T-helper 17 cell (primary cell): ENCODE measurements around the gene CCDC137. TPM values are rescaled to one million over a fixed set of nuclear protein-coding genes. Genes with fewer than 3 reads are reported as not detected.

Experiments
- ATAC-seq: fragments of 150-1000 bp; cut with Tn5 transposase; 2 replicates; pipeline ENCODE4 v1.10.0; 2021; ENCODE audit warnings: mild to moderate bottlenecking, moderate library complexity
- DNase-seq, 3 donors: peaks; one replicate each; pipeline versions ENCODE4 v3.0.0 to v3.0.0-alpha.2; 2020 to 2021
- H3K9me3 ChIP-seq: one replicate; pipeline ENCODE4 v1.7.0; 2013; ENCODE audit warnings: low read length, mild to moderate bottlenecking; ENCODE audit not compliant: control insufficient read depth, poor library complexity, severe bottlenecking
- H3K27ac Mint-ChIP-seq: one replicate; pipeline ENCODE4 v1.8.0; 2022; ENCODE audit warnings: mild to moderate bottlenecking, moderate library complexity, mixed read lengths
- H3K27me3 Mint-ChIP-seq: one replicate; pipeline ENCODE4 v1.8.0; 2022; ENCODE audit warnings: mixed read lengths
- H3K36me3 Mint-ChIP-seq: one replicate; pipeline ENCODE4 v1.8.0; 2022; ENCODE audit warnings: low read depth, mixed read lengths
- H3K4me1 Mint-ChIP-seq: one replicate; pipeline ENCODE4 v1.8.0; 2022; ENCODE audit warnings: mild to moderate bottlenecking, mixed read lengths
- H3K4me3 Mint-ChIP-seq: one replicate; pipeline ENCODE4 v1.8.0; 2022; ENCODE audit warnings: mild to moderate bottlenecking, moderate library complexity, mixed read lengths
- total RNA-seq, 4 donors: library from RNA in 2 of 4; stranded (reverse) in 2 of 4; gene quantifications; one replicate each; pipeline ENCODE4 v1.2.3 and lab custom pipeline; 2022 to 2026

CCDC137 gene
- total RNA-seq, 2 donors from 2014 or later, result 15.0 to 18.4 TPM

DNA sequence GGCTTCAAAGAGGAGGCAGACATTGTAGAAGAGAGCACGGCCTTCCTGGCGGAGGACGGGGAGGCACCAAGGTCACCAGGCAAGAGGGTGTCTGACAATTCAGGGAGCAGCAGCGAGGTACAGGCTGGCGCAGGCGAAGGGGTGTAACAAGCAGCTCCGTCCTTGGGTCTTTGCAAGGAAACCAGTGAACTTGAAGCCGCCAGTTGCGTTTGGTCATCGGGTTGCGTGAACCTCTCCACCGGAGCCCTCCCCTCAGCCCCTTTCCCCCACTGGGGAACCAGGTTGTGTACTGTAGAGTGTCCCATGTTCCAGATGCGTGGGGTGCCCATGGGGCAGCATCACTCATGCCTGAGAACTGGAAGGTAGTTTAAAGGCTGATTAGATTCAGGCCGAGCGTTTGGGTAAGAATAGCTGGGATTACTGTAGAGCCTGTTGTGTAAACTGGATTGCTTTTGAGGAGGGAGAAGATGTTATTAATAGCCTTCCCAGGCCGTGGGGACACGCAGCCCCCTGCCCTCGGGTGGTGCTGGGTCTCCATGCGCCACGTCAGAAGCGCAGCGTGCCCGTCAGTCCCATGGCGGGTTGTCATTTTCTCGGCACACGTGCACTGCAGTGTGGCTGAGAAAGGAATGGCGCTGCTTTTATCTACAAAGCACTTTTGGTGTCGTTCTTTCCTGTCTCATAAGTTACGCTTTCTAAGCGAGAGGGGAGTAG is 39.1 kb downstream of the CCDC137 start:
- H3K36me3 Mint-ChIP-seq, result peaks cover 2% of the 10 kb centered on the region
- no peak for ATAC-seq
- no peak for DNase-seq
- H3K27ac Mint-ChIP-seq, result no peak overlapping the region
- H3K4me3 Mint-ChIP-seq, result no peak overlapping the region
- no peaks in the 10 kb centered on the region for H3K27me3 Mint-ChIP-seq
- peaks cover 16% of the 10 kb centered on the region for H3K4me1 Mint-ChIP-seq
- H3K9me3 ChIP-seq, result no peaks in the 10 kb centered on the region

DNA sequence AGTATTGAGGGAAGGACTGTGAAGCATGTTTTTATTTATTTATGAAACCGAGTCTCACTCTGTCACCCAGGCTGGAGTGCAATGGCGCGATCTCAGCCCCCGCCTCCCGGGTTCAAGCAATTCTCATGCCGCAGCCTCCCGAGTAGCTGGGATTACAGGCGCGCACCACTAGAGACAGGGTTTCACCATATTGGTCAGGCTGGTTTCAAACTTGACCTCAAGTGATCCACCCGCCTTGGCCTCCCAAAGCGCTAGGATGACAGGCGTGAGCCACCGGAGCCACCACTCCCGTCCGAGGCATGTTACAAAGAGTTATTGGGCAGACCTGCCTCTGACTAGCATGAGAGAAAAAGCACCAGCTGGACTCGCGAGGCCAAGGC is 39.7 kb downstream of the CCDC137 start:
- Mint-ChIP-seq H3K4me1 (peaks cover 16% of the 10 kb centered on the region), H3K4me3 (peak overlapping the region; percentile 9), H3K27me3 (no peaks in the 10 kb centered on the region), H3K36me3 (peaks cover 2% of the 10 kb centered on the region), H3K27ac (no peak overlapping the region)
- ATAC-seq (no peak), DNase-seq (no peak)
- H3K9me3 ChIP-seq, result no peaks in the 10 kb centered on the region

DNA sequence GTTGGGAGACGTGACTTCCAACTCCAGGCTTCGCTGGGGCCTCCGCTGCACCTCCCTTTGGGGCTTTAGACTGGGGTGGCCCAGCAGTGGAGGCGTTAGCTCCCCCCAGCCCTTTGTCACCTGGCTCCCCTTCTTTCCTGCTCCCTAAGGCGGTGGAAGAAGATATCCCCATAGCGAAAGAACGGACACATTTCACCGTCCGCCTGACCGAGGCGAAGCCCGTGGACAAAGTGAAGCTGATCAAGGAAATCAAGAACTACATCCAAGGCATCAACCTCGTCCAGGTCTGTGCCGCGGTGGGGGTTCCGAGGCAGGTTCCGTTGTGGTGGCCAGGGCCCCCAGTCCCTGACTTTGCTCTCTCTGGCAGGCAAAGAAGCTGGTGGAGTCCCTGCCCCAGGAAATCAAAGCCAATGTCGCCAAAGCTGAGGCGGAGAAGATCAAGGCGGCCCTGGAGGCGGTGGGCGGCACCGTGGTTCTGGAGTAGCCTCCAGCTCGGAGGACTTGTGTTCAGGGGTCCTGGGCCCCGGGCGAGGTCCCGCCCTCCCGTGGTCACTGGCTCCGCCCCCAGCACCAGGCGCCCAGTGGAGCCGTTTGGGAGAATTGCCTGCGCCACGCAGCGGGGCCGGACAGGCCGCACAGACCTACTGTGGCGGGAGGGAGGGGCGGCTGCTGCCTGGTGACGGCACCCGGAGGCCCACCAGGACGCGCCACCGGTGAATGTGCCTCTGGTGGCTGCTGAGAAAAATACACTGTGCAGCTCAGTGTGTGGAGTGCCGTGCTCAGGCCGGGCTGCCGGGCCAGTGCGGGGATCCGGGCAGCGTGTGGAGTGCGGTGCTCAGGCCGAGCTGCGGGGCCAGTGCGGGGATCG is 40.5 kb downstream of the CCDC137 start:
- Mint-ChIP-seq H3K36me3 (peaks cover 2% of the 10 kb centered on the region), H3K4me3 (no peak overlapping the region), H3K27ac (peak overlapping the region; percentile 29), H3K4me1 (peaks cover 16% of the 10 kb centered on the region), H3K27me3 (no peaks in the 10 kb centered on the region)
- no peak for DNase-seq
- no peak for ATAC-seq
- no peaks in the 10 kb centered on the region for H3K9me3 ChIP-seq

DNA sequence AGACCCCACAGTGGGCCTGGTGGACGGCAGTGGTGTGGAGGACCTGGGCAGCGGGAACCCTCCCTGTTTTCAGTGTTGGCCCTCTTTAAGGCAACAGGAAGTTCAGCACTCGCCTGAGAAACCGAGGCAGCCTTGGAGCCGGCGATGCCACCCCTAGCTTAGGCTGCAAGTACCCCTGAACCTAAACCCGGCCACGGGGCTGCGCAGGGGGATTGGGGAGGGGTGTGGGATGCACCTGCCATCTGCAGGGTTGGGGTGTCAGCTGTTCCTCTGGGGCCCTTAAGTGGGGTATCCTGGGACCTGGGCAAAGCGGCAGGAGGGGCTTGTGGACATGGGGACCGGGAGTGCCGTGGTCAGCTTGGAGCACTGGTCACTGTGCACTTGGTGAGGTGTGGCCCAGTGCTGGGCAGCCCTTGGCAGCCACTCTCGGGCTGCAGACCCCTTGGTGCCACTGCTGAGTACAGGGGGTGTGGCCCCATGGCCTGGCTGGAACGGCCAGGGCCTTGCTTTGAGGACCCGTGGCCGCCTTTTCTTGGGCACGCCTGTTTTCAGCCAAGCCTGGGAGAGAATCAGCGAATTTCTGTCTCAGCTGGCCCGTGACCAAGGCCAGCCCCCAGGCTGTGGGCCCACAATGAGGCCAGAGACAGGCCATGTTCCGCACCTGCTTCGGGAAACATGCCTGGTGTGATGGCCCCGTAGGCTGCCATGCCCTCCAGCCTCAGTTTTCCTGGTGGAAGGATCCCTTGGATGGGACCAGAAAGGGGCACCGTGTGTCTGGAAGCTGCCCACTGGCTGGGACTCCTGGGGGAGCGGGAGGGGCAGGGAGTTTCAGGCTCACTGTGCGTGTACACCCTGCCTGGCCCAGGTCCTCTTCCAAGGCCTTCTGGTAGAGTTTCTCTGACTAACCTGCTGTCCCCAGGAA is 41.4 kb downstream of the CCDC137 start:
- Mint-ChIP-seq H3K27ac (no peak overlapping the region), H3K36me3 (peaks cover 2% of the 10 kb centered on the region), H3K4me1 (peaks cover 14% of the 10 kb centered on the region), H3K4me3 (no peak overlapping the region), H3K27me3 (no peaks in the 10 kb centered on the region)
- no peaks in the 10 kb centered on the region for H3K9me3 ChIP-seq
- ATAC-seq, result no peak
- no peak for DNase-seq

DNA sequence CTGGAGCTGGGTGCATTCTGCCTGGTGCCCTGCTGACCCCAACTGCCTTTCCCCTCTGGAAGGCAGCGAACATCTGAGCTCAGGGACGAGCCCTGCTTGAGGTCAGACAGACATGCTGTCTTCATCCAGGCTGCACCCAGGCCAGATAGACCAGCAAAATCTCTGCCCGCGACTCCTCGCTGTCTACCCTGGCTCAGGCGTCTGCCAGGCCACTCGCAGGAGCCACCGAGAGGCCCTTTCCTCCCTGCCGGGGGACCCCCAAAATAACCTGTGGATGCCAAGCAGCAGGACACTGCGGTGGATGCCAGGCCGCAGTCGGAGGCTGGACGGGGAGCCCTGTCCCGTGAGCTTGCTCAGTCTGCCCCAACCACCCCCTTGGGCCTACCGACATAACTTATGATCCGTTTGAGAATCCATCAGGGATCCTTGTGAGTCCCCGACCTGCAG is 42.2 kb downstream of the CCDC137 start:
- no peak overlapping the region for H3K27ac Mint-ChIP-seq
- peaks cover 2% of the 10 kb centered on the region for H3K36me3 Mint-ChIP-seq

DNA sequence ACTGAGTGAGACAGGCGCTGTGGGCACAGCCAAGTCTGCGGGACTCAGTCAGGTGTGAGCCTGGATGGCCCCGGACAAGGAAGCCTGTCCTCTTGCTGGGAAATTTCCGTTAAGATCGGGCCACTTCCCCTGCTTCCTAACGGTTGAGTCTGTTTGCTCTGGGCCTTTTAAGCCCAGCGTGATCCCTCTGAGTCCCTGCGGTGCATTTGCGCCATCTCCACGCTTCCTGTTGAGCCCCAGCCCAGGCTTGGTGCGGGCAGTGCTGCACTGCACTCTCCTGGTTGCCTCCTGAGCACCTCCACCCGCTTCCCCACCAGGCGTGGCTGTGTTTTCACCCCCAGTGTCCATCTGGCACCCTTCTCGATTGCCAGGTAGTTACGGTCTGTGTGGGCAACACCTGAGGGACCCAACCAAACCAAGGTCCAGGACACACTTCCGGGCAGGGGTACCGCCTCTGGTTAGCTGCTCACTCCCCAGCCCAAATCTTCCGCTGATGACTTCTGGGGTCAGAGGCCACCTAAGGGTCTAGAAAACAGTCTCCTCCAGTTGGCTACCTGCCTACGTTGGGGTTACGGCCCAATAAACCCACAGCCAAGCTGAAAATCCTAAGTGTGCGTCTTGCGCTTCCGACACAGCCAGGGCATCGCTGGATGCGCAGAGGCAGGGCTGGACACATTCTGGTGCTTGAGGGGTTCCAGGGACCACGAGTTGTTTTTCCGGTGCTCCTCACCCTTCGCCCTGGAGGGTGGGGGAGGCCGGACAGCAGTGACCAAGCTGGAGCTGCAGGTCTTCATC is 44.2 kb downstream of the CCDC137 start:
- DNase-seq (no peak), ATAC-seq (no peak)
- Mint-ChIP-seq H3K27me3 (no peaks in the 10 kb centered on the region), H3K4me1 (peaks cover 11% of the 10 kb centered on the region), H3K36me3 (peaks cover 2% of the 10 kb centered on the region), H3K27ac (peak overlapping the region; percentile 67), H3K4me3 (peak overlapping the region; percentile 77)
- no peaks in the 10 kb centered on the region for H3K9me3 ChIP-seq

More for the DNA sequence above, 42.2 kb downstream of the CCDC137 start:
- no peak for ATAC-seq
- Mint-ChIP-seq H3K4me3 (no peak overlapping the region), H3K27me3 (no peaks in the 10 kb centered on the region), H3K4me1 (peaks cover 14% of the 10 kb centered on the region)
- no peaks in the 10 kb centered on the region for H3K9me3 ChIP-seq
- DNase-seq, result no peak

DNA sequence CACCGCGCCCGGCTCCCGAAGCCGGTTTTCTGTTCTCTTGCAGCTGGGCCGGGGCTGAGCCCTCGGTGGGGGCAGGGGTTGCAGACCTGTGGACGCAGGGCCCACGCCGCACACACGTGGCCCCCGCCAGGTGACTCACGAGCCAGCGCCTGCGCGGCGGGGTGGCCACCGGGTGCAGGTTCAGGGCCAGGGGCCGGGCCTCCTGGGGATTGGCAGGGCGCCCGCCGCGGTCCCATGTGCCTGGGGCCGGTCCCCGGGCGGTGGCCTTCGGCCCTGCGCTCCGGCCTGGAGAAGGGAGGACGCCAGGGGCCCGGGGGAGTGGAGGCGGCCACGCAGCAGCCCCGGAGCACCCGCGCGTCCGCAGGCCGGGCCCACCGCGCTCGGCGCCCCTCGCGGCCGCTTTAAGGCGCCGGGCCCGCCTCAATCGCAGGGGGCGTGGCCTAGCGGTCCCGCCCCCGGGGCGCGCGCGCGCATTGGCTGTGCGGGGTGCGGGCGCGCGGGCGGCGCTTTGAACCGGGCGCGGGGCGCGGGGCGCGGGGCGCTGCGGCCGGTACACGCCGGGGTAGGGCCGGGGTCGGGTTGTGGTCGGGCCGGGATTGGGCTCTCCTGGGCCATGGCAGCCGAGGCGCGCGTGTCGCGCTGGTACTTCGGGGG is 45.4 kb downstream of the CCDC137 start, which contains the start of gene SLC25A10:
SLC25A10 (plus strand) TSS at position 471 of the 654 bp plus-strand sequence; CDS start at position 614, 143 bp downstream.
- Mint-ChIP-seq H3K4me3 (peak within 1 kb of the TSS; percentile 87), H3K27me3 (no peaks in the 10 kb centered on the region), H3K27ac (peak within 1 kb of the TSS; percentile 67), H3K4me1 (peaks cover 8% of the 10 kb centered on the region), H3K36me3 (no peaks in the 10 kb centered on the region)
- DNase-seq, result peak; percentile 68 to 79 (median 73)
- peak; percentile 90 for ATAC-seq
- H3K9me3 ChIP-seq, result no peaks in the 10 kb centered on the region

DNA sequence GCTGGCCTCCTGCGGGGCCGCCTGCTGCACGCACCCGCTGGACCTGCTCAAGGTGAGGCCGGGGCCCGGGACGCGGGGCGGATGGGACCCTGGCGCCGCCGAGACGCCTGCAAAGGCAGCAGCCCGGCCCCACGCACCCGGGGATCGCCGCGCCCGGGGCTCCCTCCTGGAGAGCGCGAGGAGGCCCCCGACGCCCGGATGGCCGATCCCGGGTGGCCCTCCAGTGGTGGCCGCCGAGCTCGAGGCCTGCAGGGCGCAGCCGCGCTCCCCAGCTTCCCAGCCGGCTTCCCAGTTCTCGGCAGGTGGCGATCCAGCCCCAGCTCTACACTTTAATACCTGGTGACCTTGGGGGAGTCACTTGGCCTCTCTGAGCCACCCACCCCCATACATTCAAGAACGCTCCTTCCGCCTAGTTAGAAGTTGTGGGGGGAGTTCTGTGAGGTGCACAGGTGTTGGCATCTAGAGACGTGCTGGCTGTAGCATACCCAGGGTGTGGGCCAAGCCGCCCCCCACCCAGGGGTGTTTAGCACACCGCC is 46.0 kb downstream of the CCDC137 start:
- no peaks in the 10 kb centered on the region for H3K9me3 ChIP-seq
- peak; percentile 22 for ATAC-seq
- H3K4me1 Mint-ChIP-seq, result peaks cover 8% of the 10 kb centered on the region
- H3K27ac Mint-ChIP-seq, result no peak overlapping the region
- no peaks in the 10 kb centered on the region for H3K27me3 Mint-ChIP-seq
- no peaks in the 10 kb centered on the region for H3K36me3 Mint-ChIP-seq
- no peak for DNase-seq
- H3K4me3 Mint-ChIP-seq, result peak overlapping the region; percentile 87

DNA sequence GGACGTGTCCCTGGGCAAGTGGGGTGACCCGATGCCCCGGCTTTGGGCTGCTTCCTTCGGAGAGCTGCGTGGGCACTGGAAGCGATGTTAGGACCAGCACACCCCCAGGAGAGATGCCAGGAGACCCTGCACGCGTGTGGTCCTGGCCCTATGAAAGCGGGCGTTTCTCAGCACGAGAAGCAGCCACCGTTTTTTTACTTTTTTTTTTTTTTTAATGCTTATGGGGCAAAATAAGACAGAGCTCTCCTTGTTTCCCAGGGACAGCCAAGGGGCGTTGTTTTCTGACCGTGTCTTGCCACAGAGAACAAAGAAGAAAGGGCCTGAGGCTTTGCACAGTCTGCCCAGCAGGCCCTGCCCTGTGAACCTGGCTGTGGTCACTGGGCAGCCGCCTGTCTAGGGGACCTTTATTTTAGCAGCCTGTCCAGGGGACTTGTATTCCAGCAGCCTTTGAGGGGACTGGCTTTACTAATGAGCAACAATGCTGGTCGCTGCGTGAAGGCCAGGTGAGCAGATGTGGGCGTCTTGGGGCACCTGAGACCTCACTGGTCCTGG is 46.5 kb downstream of the CCDC137 start:
- DNase-seq (no peak), ATAC-seq (no peak)
- Mint-ChIP-seq H3K27me3 (no peaks in the 10 kb centered on the region), H3K4me3 (peak overlapping the region; percentile 87), H3K36me3 (no peaks in the 10 kb centered on the region), H3K4me1 (peaks cover 8% of the 10 kb centered on the region), H3K27ac (no peak overlapping the region)
- no peaks in the 10 kb centered on the region for H3K9me3 ChIP-seq

DNA sequence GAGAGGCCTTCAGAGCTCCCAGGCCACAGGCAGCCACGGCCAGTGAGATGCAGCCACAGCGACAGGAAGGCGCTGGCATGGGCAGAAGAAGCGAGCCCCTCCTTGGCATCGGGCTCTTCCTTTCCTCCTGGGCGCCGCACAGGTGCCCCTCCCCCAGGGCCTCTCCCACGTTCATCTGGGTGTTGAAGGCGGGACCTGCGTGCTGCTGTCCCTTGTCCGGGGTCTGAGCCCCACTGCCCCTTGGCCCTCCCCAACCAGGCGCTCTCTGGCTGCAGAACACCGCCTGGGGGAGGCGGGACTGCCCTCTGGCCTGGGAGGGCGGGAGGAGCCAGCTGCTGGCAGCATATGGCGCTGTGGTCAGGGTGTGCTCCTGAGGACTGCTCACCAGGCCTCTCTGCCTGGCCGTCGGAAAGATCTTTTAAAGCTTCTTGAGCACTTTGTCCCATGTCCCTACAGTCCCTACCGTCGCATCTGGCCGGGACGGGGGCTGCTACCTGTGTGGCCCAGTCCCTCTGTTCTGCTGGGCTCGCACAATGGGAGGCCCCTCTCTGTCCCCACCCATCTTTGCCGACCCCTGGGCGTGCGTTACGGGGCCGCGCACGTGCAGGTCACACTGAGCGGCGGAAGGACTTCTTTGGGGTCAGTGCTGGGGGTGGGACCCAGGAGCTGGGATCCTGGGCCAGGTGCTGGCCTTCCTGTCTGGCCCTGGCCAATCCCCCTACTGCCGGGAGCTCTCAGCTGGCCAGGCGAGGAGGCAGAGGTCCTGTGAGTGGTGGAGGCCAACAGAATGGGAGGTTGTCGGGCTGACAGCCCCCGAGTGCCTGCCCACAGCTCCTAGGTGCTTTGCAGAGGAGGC is 47.2 kb downstream of the CCDC137 start:
- peaks cover 8% of the 10 kb centered on the region for H3K4me1 Mint-ChIP-seq
- DNase-seq, result no peak
- H3K9me3 ChIP-seq, result no peaks in the 10 kb centered on the region
- no peaks in the 10 kb centered on the region for H3K27me3 Mint-ChIP-seq
- no peaks in the 10 kb centered on the region for H3K36me3 Mint-ChIP-seq
- no peak for ATAC-seq
- H3K27ac Mint-ChIP-seq, result no peak overlapping the region
- no peak overlapping the region for H3K4me3 Mint-ChIP-seq
